ENCODE data around the gene AOC3. TPM values are rescaled to one million over a fixed set of nuclear protein-coding genes. Genes with fewer than 3 reads are reported as not detected.
A peak's percentile ranks its signal among the peaks of the same experiment; 100 is the strongest.

AOC3 gene
- total and polyA plus RNA-seq, 8 donors: 56.6 to 186 (median 156) TPM

- no peaks in the 10 kb centered on the region for H3K9me3 ChIP-seq
- H3K4me1 ChIP-seq: peaks cover 12 to 28% of the 10 kb centered on the region in 2 donors
- no peaks in the 10 kb centered on the region for H3K27me3 ChIP-seq
- H3K36me3 ChIP-seq: peaks cover 0 to 72% of the 10 kb centered on the region in 2 donors
- H3K4me3 ChIP-seq: no peak overlapping the region
- ATAC-seq: no peak
- no peak overlapping the region for H3K27ac ChIP-seq
- TF ChIP-seq, protein P1, sequence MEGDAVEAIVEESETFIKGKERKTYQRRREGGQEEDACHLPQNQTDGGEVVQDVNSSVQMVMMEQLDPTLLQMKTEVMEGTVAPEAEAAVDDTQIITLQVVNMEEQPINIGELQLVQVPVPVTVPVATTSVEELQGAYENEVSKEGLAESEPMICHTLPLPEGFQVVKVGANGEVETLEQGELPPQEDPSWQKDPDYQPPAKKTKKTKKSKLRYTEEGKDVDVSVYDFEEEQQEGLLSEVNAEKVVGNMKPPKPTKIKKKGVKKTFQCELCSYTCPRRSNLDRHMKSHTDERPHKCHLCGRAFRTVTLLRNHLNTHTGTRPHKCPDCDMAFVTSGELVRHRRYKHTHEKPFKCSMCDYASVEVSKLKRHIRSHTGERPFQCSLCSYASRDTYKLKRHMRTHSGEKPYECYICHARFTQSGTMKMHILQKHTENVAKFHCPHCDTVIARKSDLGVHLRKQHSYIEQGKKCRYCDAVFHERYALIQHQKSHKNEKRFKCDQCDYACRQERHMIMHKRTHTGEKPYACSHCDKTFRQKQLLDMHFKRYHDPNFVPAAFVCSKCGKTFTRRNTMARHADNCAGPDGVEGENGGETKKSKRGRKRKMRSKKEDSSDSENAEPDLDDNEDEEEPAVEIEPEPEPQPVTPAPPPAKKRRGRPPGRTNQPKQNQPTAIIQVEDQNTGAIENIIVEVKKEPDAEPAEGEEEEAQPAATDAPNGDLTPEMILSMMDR (IDR thresholded peaks at IDR 0.05): peak; percentile 37 to 62
- intact Hi-C loops (cut with DNase I): loop anchor here in 1 of 2 donors (5.0 kb wide), 1 partner anchor 98 kb away; no protein-coding TSS in a partner anchor
- no peak for DNase-seq
These were observed 31.0 kb upstream of the AOC3 start for GRCh38 chr17:42819939-42820535.

- TF ChIP-seq, protein P1 (IDR thresholded peaks at IDR 0.05): no peak
- intact Hi-C loops (cut with DNase I): loop anchor here in 1 of 2 donors (5.0 kb wide), 1 partner anchor 99 kb away; no protein-coding TSS in a partner anchor
- no peak for ATAC-seq
- Histone ChIP-seq H3K36me3 (peaks cover 0 to 61% of the 10 kb centered on the region in 2 donors), H3K27me3 (no peaks in the 10 kb centered on the region), H3K27ac (no peak overlapping the region), H3K4me3 (no peak overlapping the region), H3K4me1 (peaks cover 12 to 28% of the 10 kb centered on the region in 2 donors), H3K9me3 (no peaks in the 10 kb centered on the region)
- DNase-seq: no peak
These were observed 29.8 kb upstream of the AOC3 start for GRCh38 chr17:42821176-42821575.

DNA sequence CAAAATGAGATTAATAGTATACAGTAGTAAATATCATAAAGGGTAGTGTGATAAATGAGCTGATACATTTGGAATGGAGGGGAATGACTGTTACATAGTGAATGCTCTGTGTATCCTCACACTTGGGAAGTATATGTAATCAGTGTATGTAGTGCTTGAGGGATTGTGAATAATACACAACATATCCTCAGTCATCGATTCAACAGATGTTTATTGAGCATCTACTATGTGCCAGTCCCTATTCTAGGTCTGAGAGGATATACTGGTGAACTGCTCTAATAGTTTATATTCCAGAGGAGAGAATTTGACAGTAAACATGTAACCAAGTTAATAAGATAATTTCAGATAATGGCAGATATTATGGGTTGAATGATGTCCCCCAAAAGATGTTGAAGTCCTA, 23.5 kb upstream of the AOC3 start:
- Histone ChIP-seq H3K4me1 (peaks cover 14 to 23% of the 10 kb centered on the region in 2 donors), H3K4me3 (no peak overlapping the region), H3K36me3 (no peaks in the 10 kb centered on the region), H3K27me3 (no peaks in the 10 kb centered on the region), H3K27ac (no peak overlapping the region), H3K9me3 (no peaks in the 10 kb centered on the region)
- TF ChIP-seq, protein P1 (IDR thresholded peaks at IDR 0.05): no peak
- DNase-seq (no peak), ATAC-seq (no peak)
- intact Hi-C loops (cut with DNase I): no loop called here

DNA sequence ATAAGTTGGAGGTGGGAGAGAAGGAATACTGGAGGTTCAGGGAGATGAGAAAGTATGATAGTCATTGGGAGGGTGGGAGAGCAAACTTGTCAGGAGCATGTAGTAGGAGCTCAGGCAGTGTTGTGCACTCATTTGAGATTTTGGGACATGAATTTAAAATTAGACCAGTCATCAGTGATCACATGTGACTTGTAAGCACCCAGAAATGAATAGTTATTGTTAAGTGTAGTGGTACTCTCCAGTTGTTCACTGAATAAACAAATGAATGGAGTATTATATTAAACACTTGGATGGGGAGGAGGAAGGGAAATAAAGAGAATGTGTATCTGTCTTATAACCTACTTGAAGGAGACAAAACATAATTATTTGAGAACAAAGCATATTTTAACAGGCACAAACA, 20.0 kb upstream of the AOC3 start:
- intact Hi-C loops (cut with DNase I): no loop called here
- H3K27me3 ChIP-seq: no peaks in the 10 kb centered on the region
- DNase-seq (no peak), ATAC-seq (no peak)
- TF ChIP-seq, protein P1 (IDR thresholded peaks at IDR 0.05): no peak
- H3K9me3 ChIP-seq: no peaks in the 10 kb centered on the region
- no peak overlapping the region for H3K4me3 ChIP-seq
- H3K36me3 ChIP-seq: peaks cover 0 to 11% of the 10 kb centered on the region in 2 donors
- H3K27ac ChIP-seq: no peak overlapping the region
- peaks cover 12 to 34% of the 10 kb centered on the region in 2 donors for H3K4me1 ChIP-seq

DNA sequence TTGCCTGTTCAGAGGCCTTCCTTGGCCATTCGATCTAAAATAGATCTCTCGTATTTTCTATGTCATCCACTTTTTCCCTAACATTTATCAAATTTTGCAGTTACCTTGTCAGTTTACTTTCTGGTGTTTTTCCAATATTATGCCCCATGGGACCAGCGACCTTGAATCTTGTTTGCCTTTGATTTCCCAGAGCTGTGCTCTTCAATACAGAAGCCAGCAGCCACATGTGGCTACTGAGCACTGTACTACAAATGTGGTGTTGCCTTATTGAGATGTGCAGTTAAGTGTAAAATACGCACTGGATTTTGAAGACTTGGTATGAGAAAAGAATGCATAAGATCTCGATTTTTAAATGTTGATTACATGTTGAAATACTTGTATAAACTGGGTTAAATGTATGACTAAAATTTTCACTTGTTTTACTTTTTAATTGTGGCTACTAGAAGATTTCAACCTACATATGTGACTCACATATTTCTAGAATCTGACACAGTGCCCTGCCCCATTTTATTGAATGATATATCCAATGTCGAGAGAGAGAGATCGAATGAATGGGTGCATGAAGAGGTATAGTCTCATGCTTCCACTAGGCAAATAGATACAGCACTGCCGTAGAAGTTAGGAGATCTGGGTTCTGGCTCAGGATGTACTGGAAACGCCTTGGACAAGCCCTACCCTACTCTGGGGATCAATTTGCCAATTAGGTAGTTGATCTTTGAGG, 18.6 kb upstream of the AOC3 start:
- intact Hi-C loops (cut with DNase I): no loop called here
- H3K27ac ChIP-seq: peak overlapping the region; percentile 79 to 91
- no peaks in the 10 kb centered on the region for H3K9me3 ChIP-seq
- peak overlapping the region; percentile 79 to 98 for H3K4me3 ChIP-seq
- TF ChIP-seq, protein P1 (IDR thresholded peaks at IDR 0.05): no peak
- DNase-seq: no peak
- no peaks in the 10 kb centered on the region for H3K27me3 ChIP-seq
- peaks cover 0 to 25% of the 10 kb centered on the region in 2 donors for H3K36me3 ChIP-seq
- no peak for ATAC-seq
- H3K4me1 ChIP-seq: peaks cover 12 to 38% of the 10 kb centered on the region in 2 donors

Measured in left lung (tissue), 10 donors.